ENCODE measurements around the gene MCM7.

MCM7 gene

DNA sequence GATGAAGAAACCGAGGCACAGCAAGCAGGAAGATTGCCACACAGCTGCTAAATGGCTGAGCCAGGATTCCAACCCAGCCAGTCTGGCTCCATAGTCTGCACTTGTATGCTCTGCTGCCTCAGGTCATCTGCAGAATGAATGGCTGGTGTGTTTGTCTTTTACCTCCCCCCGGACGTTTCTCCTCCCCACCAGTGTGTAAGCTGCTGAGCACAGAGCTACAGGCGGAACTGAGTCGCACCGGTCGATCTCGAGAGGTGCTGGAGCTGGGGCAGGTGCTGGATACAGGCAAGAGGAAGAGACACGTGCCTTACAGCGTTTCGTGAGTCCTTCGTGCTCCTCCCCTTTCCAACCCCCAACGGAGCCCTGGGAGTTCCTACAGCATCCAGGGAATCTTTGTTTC is 20.9 kb upstream of the MCM7 start:
- DNase-seq, result no peak

DNA sequence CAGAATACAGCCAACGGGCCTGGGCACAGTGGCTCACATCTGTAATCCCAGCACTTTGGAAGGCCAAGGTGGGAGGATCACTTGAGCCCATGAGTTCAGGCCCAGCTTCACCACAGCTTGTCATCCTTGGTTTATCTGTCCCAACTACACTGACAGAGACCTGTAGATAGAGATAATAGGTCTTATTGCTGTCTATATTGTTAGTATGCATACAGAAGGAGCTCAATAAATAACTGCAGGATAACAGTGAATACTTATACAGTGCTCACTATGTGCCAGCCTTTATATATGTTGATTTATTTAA is 19.5 kb upstream of the MCM7 start:
- no peak for DNase-seq

DNA sequence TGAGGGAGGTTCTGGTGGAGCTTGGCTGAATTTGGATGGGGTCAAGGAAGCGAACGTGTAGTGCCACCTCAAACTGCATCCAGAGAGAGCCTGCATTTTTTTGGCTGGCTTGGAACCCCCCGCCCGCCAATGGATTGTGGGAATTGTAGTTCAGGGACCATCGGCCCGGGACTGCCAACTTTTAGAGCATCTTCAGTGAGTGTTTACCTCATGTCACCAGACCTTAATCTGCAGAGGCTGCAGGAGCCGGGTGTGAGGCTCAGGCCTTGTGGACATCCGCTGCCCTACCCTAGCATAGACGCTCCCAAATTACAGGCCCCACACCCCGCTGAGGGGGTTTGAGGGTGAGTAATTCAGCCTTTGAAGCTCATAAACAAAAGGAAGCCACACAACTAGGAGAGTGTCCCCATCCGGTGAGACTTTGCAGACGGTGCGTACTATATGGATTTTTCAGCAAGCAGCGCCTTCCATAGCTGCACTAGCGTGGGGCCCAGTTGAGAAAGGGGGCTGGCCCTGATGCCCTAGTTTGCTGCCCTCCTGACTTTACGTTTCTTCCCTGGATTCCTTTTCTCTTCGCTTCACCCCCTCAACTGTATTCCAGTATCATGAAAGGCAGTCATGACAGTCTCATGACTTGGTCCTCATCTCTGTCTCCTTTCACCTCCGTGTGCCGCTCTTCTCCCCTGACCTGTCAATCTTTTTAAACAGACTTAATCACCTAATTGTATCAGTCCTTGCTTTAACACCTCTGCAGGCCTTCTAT is 19.0 kb upstream of the MCM7 start:
- peak; percentile 87 for DNase-seq

DNA sequence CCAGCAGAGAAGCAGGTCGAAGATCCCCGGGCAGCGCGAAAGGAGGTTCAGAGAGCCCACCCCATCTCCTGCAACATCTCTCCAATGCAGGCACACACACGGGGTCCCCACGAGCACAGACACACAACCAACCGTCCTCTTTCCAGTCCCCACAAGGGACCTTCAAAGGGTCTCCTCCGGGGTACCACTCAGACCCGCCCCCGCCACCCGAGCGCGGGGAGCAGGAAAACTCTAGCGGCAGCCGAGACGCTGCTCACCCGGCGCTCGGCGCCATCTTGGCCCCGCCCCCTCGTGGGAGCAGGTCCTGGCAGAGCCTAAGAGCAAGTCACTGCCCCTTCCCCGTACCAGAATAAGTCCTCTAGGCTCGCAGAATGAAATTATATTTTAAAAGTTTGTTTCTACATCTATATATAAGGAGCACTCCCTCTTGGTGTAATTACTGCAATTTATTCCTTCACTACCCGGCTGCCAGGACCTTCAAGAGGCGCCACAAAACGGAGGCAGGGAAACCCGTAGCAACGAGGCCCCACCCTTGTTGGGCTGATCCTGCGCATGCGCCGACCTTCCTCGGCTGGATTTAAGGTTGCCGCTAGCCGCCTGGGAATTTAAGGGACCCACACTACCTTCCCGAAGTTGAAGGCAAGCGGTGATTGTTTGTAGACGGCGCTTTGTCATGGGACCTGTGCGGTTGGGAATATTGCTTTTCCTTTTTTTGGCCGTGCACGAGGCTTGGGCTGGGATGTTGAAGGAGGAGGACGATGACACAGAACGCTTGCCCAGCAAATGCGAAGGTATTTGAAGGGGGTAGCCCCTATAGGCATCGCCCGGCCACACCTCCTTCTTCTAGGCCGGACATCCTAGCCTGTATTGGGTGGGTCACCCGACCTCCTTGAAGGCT is 18.1 kb upstream of the MCM7 start, which contains the start of the genes CNPY4 and TAF6:
CNPY4 (plus strand) TSS at position 563 of the 898 bp plus-strand sequence; CDS start at position 674, 111 bp downstream.
TAF6 (minus strand) TSS at position 287 of the 898 bp plus-strand sequence. CDS start 5,149 bp downstream, outside the sequence.
- peak; percentile 96 for DNase-seq

DNA sequence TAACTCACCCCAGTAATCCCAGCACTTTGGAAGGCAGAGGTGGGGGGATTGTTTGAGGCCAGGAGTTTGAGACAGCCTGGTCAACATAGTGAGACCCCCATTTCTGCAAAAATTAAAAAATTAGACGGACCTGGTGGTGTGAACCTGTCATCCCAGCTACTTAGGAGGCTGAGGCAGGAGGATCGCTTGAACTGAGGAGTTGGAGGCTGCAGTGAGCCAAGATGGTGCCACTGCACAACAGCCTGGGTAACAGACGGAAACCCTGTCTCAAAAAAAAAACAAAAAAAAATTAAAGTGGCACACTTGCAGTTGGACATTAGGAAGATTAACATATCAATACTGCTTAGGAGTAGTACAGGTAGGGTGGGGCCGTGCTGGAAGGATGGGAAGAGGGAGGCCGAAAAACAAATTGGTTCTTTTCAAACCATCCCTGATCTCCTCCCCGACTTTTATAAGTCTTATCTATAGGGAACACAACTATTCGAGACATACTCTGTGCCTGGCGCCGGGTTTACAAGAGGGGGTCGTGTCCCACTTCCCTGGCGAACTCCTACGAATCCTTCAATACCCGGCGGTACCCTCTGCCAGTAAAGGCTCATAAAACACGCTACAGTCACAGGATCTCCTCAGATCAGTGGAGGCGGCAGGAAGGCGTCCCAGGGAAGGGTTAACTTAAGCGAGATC is 17.3 kb upstream of the MCM7 start:
- no peak for DNase-seq

DNA sequence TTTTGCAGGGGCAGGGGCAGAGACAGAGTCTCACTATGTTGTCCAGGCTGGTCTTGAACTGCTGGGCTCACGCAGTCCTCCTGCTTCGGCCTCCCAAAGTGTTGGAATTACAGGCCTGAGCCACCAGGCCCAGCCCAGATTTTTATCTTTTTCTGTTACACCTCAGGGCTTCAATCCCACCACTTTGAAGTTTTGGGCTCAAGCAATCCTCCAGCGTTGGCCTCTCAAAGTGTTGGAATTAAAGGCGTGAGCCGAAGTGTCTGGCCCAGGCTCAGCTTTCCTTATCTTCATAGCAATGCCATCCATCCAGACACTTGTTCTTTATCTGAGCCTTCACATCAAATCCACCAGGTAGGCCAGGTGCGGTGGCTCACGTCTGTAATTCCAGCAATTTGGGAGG is 13.8 kb upstream of the MCM7 start:
- DNase-seq, result no peak

DNA sequence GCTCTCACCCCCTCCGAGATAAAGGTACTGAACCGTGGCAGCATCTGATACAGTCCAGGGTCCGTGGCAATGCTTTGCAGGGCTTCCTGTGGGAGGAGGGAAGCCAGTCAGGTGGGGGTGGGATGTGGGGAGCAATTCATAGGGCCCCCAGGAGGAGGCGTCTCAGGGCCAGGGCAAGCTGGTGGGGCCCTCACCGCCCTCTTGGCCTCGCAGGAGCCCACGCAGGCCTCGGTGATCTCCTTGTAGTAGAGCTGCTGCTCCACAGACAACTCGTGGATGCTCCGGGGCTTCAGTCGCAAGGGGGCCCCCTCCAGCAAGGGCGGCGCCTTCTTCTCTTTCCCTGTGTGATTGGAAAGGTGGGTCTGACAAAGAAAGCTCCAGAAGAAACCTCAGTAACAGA is 10.7 kb upstream of the MCM7 start:
- no peak for DNase-seq

DNA sequence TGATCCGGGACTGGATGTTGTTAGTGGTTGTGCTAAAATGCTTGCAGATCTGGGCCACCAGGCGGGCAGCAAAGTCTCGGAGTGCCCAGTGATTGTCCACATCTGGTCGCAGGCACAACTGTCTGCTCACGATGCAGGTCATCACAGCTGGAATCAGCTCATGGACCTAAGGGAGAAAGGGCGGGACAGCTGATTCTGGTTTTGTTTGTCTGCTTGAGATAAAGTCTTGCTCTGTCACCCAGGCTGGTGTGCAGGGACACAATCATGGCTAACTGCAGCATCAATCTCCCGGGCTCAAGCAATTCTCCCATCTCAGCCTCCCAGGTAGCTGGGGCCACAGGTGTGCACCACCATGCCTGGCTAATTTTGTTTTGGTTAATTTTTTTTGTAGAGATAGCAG is 10.0 kb upstream of the MCM7 start:
- DNase-seq, result no peak

DNA sequence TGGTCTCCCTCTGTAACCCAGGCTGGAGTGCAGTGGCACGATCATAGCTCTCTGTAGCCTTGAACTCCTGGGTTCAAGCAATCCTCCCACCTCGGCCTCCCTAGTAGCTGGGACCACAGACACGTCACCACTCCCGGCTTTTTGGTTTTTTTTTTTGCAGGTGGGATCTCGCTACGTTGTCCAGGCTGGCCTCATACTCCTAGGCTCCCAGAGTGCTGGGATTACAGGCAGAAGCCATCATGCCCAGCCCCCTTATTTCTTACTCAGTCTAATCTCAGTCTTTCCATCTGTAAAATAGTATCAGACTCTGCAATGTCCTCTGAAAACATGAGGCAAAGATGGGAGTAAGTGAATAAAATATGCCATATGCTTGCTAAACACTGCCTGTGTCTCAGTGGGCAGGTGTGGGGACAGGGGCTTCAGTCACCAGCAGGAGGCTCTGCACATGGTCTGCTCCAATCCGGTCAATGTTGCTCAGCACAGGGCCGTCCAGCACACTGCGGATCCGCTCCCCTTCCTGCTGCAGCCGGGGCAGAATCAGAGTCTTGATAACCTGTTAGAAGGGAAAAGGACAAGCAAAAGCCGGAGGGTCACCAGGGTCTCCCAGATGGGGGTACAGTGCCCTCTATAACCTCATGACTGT is 8.4 kb upstream of the MCM7 start:
- DNase-seq, result no peak

DNA sequence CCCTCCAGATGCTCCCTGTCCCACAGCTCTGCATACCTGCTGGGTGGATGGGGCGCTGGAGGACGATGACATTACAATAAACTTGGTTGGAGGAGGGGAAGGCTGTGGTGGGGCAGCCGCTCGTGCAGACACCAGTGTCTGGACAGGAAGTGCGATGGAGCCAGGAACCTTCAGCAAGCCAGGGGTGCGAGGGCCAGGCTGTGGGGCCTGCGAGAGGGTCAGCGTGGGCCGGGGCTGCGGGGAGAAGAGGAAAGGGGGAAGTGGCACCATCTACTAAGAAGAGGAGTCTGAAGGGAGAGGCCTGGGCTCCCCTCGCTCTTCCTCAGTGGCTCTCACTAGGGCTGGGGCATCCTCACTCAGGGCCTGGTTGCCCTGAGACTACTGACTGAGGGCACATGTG is 6.7 kb upstream of the MCM7 start:
- no peak for DNase-seq

DNA sequence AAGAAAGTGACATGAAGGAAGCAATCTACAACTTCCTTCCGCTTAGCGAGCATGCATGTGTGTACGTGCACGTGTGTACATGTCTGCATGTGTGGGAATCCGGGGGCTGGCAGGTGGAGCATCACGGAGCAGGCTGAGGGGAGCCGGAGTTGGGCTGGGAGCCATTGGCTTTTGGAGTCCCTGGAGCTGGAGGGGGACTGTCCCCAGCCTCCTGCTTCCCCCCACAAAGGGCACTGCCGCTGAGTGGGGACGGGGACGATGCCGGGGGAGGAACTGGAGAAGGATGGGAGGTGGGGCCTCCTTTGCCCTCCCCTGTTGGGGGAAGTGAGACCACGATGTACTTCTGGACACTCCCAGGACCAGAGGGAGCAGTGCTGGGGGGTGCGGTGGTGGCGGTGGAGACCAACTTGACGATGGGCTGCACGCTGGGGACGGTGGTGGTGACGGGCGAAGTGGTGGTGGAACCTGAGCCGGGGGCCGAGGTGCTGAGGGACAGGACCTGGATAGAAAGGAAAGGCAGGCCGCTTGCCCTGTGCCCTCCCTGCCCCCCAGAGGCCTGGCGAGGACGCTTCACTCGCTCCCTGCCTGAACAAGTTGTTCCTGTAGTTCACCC is 6.0 kb upstream of the MCM7 start:
- no peak for DNase-seq

DNA sequence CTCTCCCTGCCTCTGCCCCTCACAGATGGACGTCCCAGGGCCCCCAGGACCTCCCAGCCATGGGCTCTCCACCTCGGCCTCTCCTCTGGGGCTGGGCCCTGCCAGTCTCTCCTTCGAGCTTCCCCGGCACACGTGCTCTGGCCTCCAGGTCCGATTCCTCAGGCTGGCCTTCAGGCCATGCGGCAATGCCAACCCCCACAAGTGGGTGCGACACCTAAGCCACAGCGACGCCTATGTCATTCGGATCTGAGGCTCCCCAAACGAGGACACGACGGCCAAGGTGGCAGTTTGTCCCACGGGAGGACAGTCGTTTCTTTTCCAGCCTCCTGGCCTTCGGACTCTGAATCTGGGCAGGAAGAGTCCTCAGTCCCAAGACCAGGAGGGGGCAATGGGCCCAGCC is 5.4 kb upstream of the MCM7 start:
- DNase-seq, result no peak

DNA sequence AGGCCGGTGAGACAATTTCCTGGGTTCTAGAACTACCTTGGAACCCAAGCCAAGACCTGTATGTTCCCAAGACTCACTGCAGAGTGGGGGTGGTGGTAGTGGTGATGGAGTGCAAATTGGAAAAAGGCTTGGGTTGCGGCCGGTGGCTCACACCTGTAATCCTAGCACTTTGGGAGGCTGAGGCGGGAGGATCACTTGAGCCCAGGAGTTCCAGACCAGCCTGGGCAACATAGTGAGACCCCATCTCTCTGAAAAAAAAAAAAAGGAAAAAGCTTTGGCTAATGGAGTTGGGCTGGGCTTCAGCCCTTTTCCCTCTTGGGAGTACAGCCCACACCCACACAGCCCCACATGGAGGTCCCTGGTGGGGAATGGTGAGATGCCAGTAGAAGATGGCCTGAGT is 4.3 kb upstream of the MCM7 start:
- no peak for DNase-seq

DNA sequence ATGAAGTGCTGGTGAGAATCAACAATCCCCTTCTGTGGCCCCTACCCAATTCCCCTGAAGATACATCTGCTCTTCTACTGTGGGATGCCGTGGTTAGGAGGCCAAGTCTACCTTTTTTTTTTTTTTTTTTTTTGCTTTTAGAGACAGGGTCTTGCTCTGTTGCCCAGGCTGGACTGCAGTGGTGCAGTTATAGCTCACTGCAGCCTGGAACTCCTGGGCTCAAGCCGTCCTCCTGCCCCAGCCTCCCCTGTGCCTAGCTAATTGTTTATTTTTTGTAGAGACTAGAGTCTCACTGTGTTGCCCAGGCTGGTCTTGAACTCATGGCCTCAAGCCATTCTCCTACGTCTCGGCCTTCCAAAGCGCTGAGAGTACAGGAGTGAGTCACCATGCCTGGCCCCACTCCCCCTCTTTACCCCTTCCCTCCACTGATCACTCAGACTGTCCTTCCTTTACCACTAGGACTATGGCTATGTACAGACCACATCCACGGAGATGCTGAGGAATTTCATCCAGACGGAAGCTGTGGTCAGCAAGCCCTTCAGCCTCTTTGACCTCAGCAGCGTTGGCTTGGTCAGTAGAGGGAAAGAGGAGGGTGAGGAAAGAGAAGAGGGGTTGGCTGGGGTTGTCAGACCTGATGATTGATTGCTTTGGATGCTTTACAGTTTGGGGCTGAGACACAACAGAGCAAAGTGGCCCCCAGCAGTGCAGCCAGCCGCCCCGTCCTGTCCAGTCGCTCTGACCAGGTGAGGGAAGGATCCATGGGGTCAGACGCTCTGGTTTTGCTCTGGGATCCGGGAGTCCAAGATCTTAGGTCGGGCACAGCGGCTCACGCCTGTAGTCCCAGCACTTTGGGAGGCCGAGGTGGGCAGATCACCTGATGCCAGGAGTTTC is 2.0 kb upstream of the MCM7 start:
- no peak for DNase-seq

DNA sequence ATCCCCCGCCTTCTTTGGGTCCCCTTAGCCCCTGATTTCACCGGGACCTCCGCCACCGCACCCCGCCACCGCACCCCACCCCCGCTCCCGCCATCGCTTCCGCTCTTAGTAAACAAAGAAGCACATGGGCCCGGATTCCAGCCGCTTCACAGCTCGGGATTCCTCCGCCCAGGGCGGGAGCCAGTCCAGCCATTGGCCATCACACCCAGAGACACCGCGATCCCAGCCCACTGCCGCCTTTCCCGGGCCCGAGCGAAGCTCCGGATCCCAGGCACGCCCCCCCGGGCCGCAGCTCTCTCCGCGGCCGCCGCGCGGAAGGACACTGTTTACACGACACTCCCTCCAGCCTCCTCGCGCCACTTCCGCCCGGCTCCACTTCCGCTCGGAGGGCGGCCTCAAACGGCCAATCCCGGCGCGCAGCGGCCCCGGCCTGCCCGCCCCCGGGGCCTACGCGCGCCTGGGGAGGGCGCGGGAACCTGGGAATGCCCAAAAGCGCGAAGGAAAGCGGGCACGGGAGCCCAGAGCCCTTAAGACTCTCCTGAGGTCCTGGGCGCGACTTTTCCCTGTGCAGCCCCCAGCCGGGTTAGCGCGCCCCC is 679 bp downstream of the MCM7 start:
- DNase-seq, result peak; percentile 83

DNA sequence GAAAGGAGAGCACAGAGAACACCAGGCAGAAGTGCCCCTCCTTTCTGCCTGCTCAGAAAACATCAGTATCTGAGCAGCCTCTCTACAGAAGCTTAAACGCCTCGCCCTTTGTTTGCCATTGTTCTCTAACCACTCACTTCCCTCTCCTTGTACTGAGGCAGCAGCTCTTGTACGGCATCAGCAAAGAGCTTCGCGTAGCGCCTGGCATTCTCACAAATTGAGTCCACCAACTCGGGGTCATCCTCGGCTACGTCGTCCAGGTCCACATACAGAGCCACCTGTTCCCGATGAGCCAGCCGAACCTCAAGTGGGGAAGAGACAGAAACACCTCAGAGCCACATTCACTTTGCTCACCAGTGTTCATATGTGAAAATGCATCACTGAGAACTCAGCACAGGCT is 1.7 kb downstream of the MCM7 start:
- DNase-seq, result no peak

DNA sequence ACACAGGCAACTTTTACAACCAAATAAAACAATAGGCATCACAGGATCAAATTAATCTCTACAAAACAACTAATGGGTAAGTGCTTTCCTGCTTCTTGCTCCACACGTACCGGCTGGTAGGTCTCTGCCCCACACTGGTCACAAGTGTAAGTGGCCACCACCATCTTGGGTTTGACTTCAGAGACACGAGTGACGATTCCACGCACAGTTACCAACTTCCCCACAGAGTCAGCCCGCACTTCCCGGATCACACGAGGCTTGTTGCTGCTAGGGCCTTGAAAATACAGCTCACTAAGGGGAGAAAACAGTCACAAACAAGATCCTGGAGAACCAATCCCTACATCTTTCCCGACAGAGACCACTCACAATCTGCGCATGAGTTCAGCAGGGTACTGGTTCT is 2.3 kb downstream of the MCM7 start:
- DNase-seq, result no peak

DNA sequence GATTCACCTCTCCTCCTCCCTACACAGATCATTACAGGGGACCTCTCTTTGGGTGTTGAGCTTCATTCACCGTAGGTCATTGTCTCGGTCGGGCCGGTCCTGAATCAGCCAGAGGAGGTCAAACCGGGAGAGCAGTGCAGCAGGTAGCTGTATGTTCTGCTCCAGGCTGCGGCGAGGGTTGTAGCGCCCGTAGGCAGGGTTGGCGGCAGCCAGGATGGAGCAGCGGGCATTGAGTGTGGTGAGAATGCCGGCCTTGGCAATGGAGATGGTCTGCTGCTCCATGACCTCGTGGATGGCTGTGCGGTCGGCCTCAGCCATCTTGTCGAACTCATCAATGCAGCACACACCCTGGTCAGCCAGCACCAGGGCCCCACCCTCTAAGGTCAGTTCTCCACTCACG is 5.5 kb downstream of the MCM7 start:
- no peak for DNase-seq

DNA sequence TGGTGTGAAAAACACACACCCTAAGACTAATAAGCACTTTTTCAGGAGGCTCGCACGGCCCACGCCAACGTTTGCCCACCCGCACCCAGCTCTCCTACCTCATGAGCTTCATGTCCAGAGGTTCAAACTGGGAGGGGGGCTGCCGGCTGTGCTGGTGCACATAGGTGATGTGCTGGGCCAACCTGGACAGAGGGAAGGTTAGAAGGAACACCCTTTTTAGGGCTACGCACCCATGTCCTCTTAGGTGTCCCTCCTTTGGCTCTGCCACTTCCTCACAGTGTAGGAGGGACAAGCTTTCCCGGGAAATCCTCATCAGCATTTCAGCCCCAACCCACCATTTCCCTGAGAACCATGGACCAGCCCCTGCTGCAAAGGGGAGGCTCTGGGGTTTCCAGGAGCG is 5.9 kb downstream of the MCM7 start:
- no peak for DNase-seq

DNA sequence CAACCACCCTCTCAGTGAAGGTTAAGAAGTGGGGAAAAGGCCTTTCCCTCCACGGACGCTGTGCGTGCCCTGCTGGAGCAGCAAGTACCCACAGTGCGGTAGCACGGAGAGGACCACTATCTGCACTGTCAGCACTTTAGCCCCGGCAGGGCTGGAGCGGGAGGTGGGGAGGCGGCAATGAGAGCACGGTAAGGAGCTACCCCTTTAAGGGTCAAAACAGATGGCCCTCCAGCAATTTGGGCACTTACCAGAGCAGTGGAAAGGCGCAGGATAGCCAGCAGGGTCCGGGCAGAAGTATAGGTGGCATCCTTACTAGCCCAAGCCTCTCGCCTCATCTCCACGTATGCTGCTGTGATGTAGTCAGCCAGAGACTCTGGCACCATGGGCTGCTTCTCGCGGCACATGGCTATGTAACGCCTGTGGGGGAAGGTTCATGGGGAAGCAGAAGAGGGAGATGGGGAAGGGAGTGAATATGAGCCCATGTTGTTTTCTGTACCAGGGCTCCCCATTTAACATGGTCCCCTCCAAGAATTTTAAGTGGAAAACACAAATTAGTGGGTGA is 7.2 kb downstream of the MCM7 start:
- no peak for DNase-seq

DNA sequence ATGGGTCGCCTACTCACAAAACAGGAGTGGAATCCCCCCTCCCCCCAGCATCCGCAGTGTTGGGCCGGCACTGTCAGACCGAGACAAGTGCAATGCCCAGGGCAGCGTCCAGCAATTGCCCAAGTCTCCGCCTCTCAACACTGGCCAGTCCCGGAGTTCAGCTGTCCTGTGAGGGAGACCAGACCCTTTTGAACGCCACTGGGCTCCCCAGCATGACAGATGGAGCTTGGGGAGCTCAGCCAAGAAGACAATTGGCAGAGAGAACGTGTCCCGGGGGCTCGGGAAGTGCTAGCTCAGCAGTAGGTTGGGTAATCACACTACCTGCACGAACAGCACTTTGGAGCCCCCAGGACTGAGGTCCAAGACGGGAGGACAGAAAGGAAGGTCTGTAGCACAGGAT is 7.7 kb downstream of the MCM7 start:
- no peak for DNase-seq

All from CD4-positive, alpha-beta T cell treated with Interleukin-4 for 4 hours (primary cell).